GM19452 (cell line): ENCODE results near the gene TCF7L1.

Source experiments
- ATAC-seq: cut with Tn5 transposase; IDR thresholded peaks from one replicate; pipeline ENCODE4 v1.9.1; 2021; ENCODE audit not compliant: unreplicated experiment

TCF7L1 gene

GRCh38 chr2:85160966-85161960 lies 28.1 kb downstream of the TCF7L1 start:
- no peak for ATAC-seq

GRCh38 chr2:85162746-85163301 lies 29.6 kb downstream of the TCF7L1 start:
- ATAC-seq = no peak

- ATAC-seq = no peak
Measured at GRCh38 chr2:85163675-85164074, 30.5 kb downstream of the TCF7L1 start.

- ATAC-seq = no peak
Measured at GRCh38 chr2:85164145-85164569, 31.0 kb downstream of the TCF7L1 start.

GRCh38 chr2:85165088-85165690 lies 32.0 kb downstream of the TCF7L1 start:
- no peak for ATAC-seq

- no peak for ATAC-seq
Measured at GRCh38 chr2:85166021-85166420, 32.8 kb downstream of the TCF7L1 start.

GRCh38 chr2:85167479-85167878 lies 34.3 kb downstream of the TCF7L1 start:
- ATAC-seq = no peak

GRCh38 chr2:85168942-85169341 lies 35.8 kb downstream of the TCF7L1 start:
- ATAC-seq = no peak

GRCh38 chr2:85169581-85169980 lies 36.4 kb downstream of the TCF7L1 start:
- ATAC-seq = no peak

- no peak for ATAC-seq
Measured at GRCh38 chr2:85170938-85171475, 37.8 kb downstream of the TCF7L1 start.

GRCh38 chr2:85171916-85172315 lies 38.7 kb downstream of the TCF7L1 start:
- ATAC-seq = no peak

GRCh38 chr2:85173909-85174308 lies 40.7 kb downstream of the TCF7L1 start:
- ATAC-seq = no peak

GRCh38 chr2:85174943-85175342 lies 41.8 kb downstream of the TCF7L1 start:
- ATAC-seq = no peak

- ATAC-seq = no peak
Measured at GRCh38 chr2:85175369-85176299, 42.4 kb downstream of the TCF7L1 start.

GRCh38 chr2:85177031-85177824 lies 44.0 kb downstream of the TCF7L1 start:
- ATAC-seq = no peak

- no peak for ATAC-seq
Measured at GRCh38 chr2:85178154-85178553, 45.0 kb downstream of the TCF7L1 start.

- no peak for ATAC-seq
Measured at GRCh38 chr2:85178980-85179411, 45.8 kb downstream of the TCF7L1 start.

- ATAC-seq = no peak
Measured at GRCh38 chr2:85179541-85179940, 46.3 kb downstream of the TCF7L1 start.

GRCh38 chr2:85180322-85181133 lies 47.3 kb downstream of the TCF7L1 start:
- ATAC-seq = no peak
